Measurements from ENCODE around the gene BCL11B.

DNA sequence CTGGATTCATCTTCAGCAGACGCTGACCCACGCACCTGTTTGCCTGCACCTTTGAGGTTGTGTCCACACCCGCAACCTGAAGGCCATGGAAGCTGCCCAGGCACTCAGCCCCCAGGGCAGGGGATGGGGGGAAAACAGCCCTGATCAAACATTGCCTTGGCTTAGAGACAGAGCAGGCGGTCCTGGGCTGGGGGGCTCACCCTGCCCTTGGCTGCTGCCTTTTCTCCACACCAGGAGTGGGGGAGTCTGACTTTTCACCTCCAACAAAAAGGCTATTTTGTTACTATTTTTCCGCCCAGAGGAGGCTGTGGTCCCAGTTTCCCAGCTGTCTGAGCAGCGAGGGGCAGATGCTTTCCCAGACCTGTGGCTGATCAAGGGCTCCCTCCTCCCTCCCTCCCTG is 24.2 kb downstream of the BCL11B start:
- TF ChIP-seq JUND (IDR thresholded peaks at IDR 0.05) (no peak), RAD21 (IDR thresholded peaks at IDR 0.05) (no peak), SP1 (IDR thresholded peaks at IDR 0.05) (no peak), RXRA (IDR thresholded peaks at IDR 0.05) (no peak)

All from liver (tissue), 2 donors.